ENCODE results near the gene PIEZO1.

DNA sequence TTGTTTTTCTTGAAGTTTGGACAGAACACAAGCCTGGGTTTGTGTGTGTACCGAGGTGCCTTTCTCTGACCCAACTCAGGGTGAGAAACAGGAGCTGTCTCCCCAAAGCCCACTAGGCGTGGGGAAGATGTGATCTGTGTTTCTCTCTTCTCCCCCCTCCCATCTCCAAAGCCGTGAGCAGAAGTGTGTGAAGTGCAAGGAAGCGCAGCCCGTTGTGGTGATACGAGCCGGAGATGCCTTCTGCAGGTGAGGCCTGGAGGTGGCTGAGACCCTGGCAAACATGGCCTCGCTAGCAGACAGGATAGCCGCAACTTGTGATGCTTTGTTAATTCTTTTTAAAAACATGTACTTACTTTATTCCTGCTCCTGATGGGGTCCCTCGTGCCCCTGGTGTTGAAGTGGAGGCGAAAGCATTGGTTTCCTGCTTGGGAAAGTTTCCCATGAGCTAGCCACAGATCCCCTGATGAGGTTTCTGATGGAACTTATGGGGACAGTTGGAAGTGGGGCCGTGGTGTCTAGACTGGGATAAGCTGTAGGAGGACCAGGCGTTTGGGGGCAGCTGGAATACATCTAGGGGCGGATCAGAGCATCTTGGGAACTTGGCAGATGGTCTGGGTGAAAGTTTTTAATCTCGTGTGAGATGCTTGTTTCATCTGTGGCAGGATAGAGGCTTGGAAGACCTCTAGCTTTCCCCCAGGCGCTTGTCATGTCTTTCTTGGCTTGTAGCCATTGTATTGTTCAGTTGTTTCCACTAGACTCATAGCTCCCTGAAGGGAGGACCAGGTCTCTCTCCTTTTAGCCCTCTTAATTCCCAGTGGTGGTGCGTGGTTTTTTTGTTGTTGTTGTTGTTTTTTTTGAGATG lies 77.8 kb downstream of the PIEZO1 start:
- TF ChIP-seq, protein P1, sequence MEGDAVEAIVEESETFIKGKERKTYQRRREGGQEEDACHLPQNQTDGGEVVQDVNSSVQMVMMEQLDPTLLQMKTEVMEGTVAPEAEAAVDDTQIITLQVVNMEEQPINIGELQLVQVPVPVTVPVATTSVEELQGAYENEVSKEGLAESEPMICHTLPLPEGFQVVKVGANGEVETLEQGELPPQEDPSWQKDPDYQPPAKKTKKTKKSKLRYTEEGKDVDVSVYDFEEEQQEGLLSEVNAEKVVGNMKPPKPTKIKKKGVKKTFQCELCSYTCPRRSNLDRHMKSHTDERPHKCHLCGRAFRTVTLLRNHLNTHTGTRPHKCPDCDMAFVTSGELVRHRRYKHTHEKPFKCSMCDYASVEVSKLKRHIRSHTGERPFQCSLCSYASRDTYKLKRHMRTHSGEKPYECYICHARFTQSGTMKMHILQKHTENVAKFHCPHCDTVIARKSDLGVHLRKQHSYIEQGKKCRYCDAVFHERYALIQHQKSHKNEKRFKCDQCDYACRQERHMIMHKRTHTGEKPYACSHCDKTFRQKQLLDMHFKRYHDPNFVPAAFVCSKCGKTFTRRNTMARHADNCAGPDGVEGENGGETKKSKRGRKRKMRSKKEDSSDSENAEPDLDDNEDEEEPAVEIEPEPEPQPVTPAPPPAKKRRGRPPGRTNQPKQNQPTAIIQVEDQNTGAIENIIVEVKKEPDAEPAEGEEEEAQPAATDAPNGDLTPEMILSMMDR (IDR thresholded peaks at IDR 0.05; ENCODE audit: low read depth, low read length, poor library complexity, severe bottlenecking): no peak
- TF ChIP-seq EZH2phosphoT487 (IDR thresholded peaks at IDR 0.05; ENCODE audit: borderline replicate concordance, low read length): no peak

Data from DOHH2 (cell line).